Measurements from ENCODE around the gene FNIP1. TPM values are rescaled to one million over a fixed set of nuclear protein-coding genes. Genes with fewer than 3 reads are reported as not detected.

Gene FNIP1
- total and polyA plus RNA-seq, 2 of the 8 experiments (the other 6 are each of a cell fraction or from before 2014, with no cell fraction given): 3.5 to 17.3 TPM

- ChIA-PET CTCF (ENCODE audit: partially characterized antibody) (no interaction called here), POLR2A (ENCODE audit: partially characterized antibody) (interaction anchor here (0.6 kb wide), 1 partner anchor 251 kb away, joined by 3 read pairs; no protein-coding TSS in a partner anchor)
- peaks cover 0 to 24% (median 9%) of the 10 kb centered on the region in 4 experiments; a peak in 6 of 8 replicates for H3K36me3 ChIP-seq (ENCODE audit: control insufficient read depth in 2 of 4, insufficient read depth in 4 of 4, low read length in 3 of 4)
- no peak overlapping the region for H2AK5ac ChIP-seq (ENCODE audit: low read depth, low read length)
- no peak overlapping the region for H2BK5ac ChIP-seq (ENCODE audit: low read depth, low read length)
- H3K79me1 ChIP-seq (ENCODE audit: low read depth, low read length): no peaks in the 10 kb centered on the region
- DNase-seq (ENCODE audit: low read depth in 1 of 2, low spot score in 2 of 2) (no peak), FAIRE-seq (no peak)
- no peaks in the 10 kb centered on the region for H3K4me1 ChIP-seq (replicated peaks in 1 of 4; ENCODE audit: control insufficient read depth in 3 of 4, insufficient read depth in 4 of 4, low read length in 3 of 4)
- 96% methylated on average over 1 of the region's 1 CpG; no CpG with 5 or more reads in 1 of the 2 experiments for WGBS, 2 experiments (ENCODE audit: extremely low coverage in 1 of 2, insufficient coverage in 1 of 2, insufficient read length in 1 of 2, insufficient replicate concordance in 2 of 2, low coverage in 1 of 2, low lambda C conversion rate in 2 of 2, missing lambda C conversion rate in 1 of 2)
- no peaks in the 10 kb centered on the region for H4K20me1 ChIP-seq (replicated peaks in 1 of 2; ENCODE audit: control insufficient read depth in 1 of 2, insufficient read depth in 2 of 2, low read length in 2 of 2)
- H3K56ac ChIP-seq (replicated peaks; ENCODE audit: insufficient read length, low read depth, low read length): no peak overlapping the region
- H4K91ac ChIP-seq (replicated peaks; ENCODE audit: insufficient read length, low read length): no peak overlapping the region
- no peak overlapping the region for H3K9ac ChIP-seq (replicated peaks in 1 of 4; ENCODE audit: extremely low read depth in 1 of 4, low read depth in 3 of 4, low read length in 3 of 4)
- no peak overlapping the region for H4K5ac ChIP-seq (ENCODE audit: insufficient read length, low read depth, low read length)
- no peak overlapping the region for H3K27ac ChIP-seq (ENCODE audit: low read depth, low read length)
- peaks cover 14 to 22% of the 10 kb centered on the region in 2 experiments for H3K9me3 ChIP-seq (ENCODE audit: insufficient read depth in 2 of 2, low read depth in 1 of 2, low read length in 1 of 2)
- H4K8ac ChIP-seq (ENCODE audit: extremely low read depth, insufficient read depth, low read length): no peak overlapping the region
- H3K18ac ChIP-seq (ENCODE audit: extremely low read depth, low read length): no peak overlapping the region
- H3K79me2 ChIP-seq (ENCODE audit: control insufficient read depth in 1 of 2, insufficient read depth in 2 of 2, low read length in 2 of 2): no peaks in the 10 kb centered on the region
- no peak overlapping the region for H2BK20ac ChIP-seq (ENCODE audit: low read length)
- H3K27me3 ChIP-seq (replicated peaks in 1 of 4; ENCODE audit: control insufficient read depth in 3 of 4, extremely low read depth in 1 of 4, insufficient read depth in 3 of 4, low read length in 3 of 4): no peaks in the 10 kb centered on the region
- no peak overlapping the region for H2BK15ac ChIP-seq (ENCODE audit: low read length)
- H2BK12ac ChIP-seq (ENCODE audit: low read depth, low read length): no peak overlapping the region
- no peak overlapping the region for H2AFZ ChIP-seq (ENCODE audit: low read length)
- no peak overlapping the region for H3K4ac ChIP-seq (replicated peaks; ENCODE audit: insufficient read length, low read depth, low read length)
- no peak overlapping the region for H3K4me3 ChIP-seq (ENCODE audit: extremely low read depth in 1 of 4, insufficient read depth in 2 of 4, low read depth in 3 of 4, low read length in 4 of 4)
- no peak overlapping the region for H3K4me2 ChIP-seq (ENCODE audit: insufficient read depth in 1 of 2, low read depth in 2 of 2, low read length in 2 of 2)
- no peak overlapping the region for H3K14ac ChIP-seq (ENCODE audit: insufficient read length)
- no peak overlapping the region for H2BK120ac ChIP-seq (replicated peaks; ENCODE audit: low read depth, low read length)
- no peak overlapping the region for H3K23ac ChIP-seq (ENCODE audit: insufficient read length)
- no peaks in the 10 kb centered on the region for H3K23me2 ChIP-seq (ENCODE audit: low read depth, low read length)
- TF ChIP-seq POLR2AphosphoS5 (IDR thresholded peaks at IDR 0.05; ENCODE audit: low read depth, low read length) (no peak), SIN3A (conservative IDR thresholded peaks at IDR 0.05 in 1 of 2, IDR thresholded peaks at IDR 0.05 in 1 of 2; ENCODE audit: low read depth in 1 of 2, low read length in 2 of 2) (no peak), SP2 (IDR thresholded peaks at IDR 0.05; ENCODE audit: low read length) (no peak), RAD21 (IDR thresholded peaks at IDR 0.05 in 1 of 2, conservative IDR thresholded peaks at IDR 0.05 in 1 of 2; ENCODE audit: low read depth in 2 of 2, low read length in 2 of 2) (no peak), HDAC6 (IDR thresholded peaks at IDR 0.05; ENCODE audit: low read depth, low read length) (no peak), RXRA (IDR thresholded peaks at IDR 0.05; ENCODE audit: insufficient read depth, low read depth, low read length) (no peak), SIRT6 (IDR thresholded peaks at IDR 0.05; ENCODE audit: low read length) (no peak), TCF12 (IDR thresholded peaks at IDR 0.05; ENCODE audit: low read depth, low read length) (no peak), SP4 (IDR thresholded peaks at IDR 0.05; ENCODE audit: low read length) (no peak), SAP30 (IDR thresholded peaks at IDR 0.05; ENCODE audit: insufficient read depth, insufficient replicate concordance, low read length) (no peak), ATF2 (IDR thresholded peaks at IDR 0.05; ENCODE audit: low read length) (no peak), HDAC2 (IDR thresholded peaks at IDR 0.05; ENCODE audit: borderline replicate concordance in 1 of 2, low read depth in 2 of 2, low read length in 2 of 2) (no peak)
Observed at GRCh38 chr5:131664929-131665328, 131.9 kb downstream of the FNIP1 start.
